ENCODE results near the gene ANK3. TPM values are rescaled to one million over a fixed set of nuclear protein-coding genes. Genes with fewer than 3 reads are reported as not detected.

Gene ANK3
- total and polyA plus RNA-seq, 2 experiments from 2014 or later, result 46.5 to 85.2 TPM

GRCh38 chr10:59980356-59980755, 409.3 kb downstream of the ANK3 start (continued):
- TF ChIP-seq ZNF462 (CRISPR knock-in tag; IDR thresholded peaks at IDR 0.05), result no peak

GRCh38 chr10:59977486-59977885, 412.2 kb downstream of the ANK3 start:
- H4K20me1 ChIP-seq (replicated peaks; ENCODE audit: insufficient read depth), result no peaks in the 10 kb centered on the region
- Mint-ChIP-seq H3K36me3 (ENCODE audit: low read depth) (peaks cover 21% of the 10 kb centered on the region; the same call in 2 of the 3 replicates), H3K4me1 (peaks cover 3% of the 10 kb centered on the region; the same call in 2 of the 3 replicates), H3K27ac (no peak overlapping the region), H3K9me3 (peaks cover 34% of the 10 kb centered on the region), H3K4me3 (no peak overlapping the region), H3K27me3 (ENCODE audit: insufficient read depth, low read depth, poor library complexity) (peaks cover 3% of the 10 kb centered on the region)
- no peaks in the 10 kb centered on the region for H3K9me2 ChIP-seq (ENCODE audit: insufficient read depth)
- H3F3A ChIP-seq (replicated peaks; ENCODE audit: low read depth), result no peaks in the 10 kb centered on the region
- H3K4me2 ChIP-seq, result no peak overlapping the region
- H3K79me2 ChIP-seq (replicated peaks; ENCODE audit: insufficient read depth), result no peaks in the 10 kb centered on the region
- no peak for DNase-seq (ENCODE audit: low spot score)
- no peaks in the 10 kb centered on the region for H3K27me3 ChIP-seq (ENCODE audit: insufficient read depth)
- H3K27ac ChIP-seq (ENCODE audit: low read depth), result no peak overlapping the region
- no peak for ATAC-seq
- no peaks in the 10 kb centered on the region; the same call in 1 of the 2 replicates for H3K36me3 ChIP-seq (ENCODE audit: insufficient read depth)
- no peak overlapping the region for H2AFZ ChIP-seq
- no peak overlapping the region for H3K4me3 ChIP-seq
- 0 out of 2 replicates have a peak, but pooled peaks cover 4% of the 10 kb centered on the region for H3K4me1 ChIP-seq (ENCODE audit: insufficient read depth)
- no peak for TF ChIP-seq REST (IDR thresholded peaks at IDR 0.05; ENCODE audit: unreplicated experiment)
- TF ChIP-seq ETS1 (IDR thresholded peaks at IDR 0.05), result no peak
- TF ChIP-seq CREB1 (CRISPR knock-in tag; IDR thresholded peaks at IDR 0.05; ENCODE audit: low read depth), result no peak
- no peak for TF ChIP-seq NANOG (IDR thresholded peaks at IDR 0.05; ENCODE audit: borderline replicate concordance)
- no peak for TF ChIP-seq JUNB (IDR thresholded peaks at IDR 0.05; ENCODE audit: unreplicated experiment)
- TF ChIP-seq CTCF (conservative IDR thresholded peaks at IDR 0.05; ENCODE audit: low read depth in 2 of 2), result no peak

Data from GM23338 (cell line).